ENCODE data around the gene TNFAIP8L2.

Gene TNFAIP8L2

GRCh38 chr1:151137789-151138188 lies 18.7 kb upstream of the TNFAIP8L2 start:
- H3K4me1 ChIP-seq (ENCODE audit: insufficient read depth, low read length): peaks cover 6% of the 10 kb centered on the region; the same call in 1 of the 2 replicates
- no peaks in the 10 kb centered on the region for H3K9me3 ChIP-seq (ENCODE audit: control insufficient read depth, insufficient read depth, low read length)
- H3K9ac ChIP-seq (ENCODE audit: low read depth, low read length): no peak overlapping the region
- no peaks in the 10 kb centered on the region; the same call in 1 of the 2 replicates for H3K36me3 ChIP-seq (ENCODE audit: insufficient read depth, low read length)

- no peaks in the 10 kb centered on the region for H3K36me3 ChIP-seq (ENCODE audit: insufficient read depth, low read length)
- H3K4me1 ChIP-seq (ENCODE audit: insufficient read depth, low read length): peaks cover 29% of the 10 kb centered on the region
- H3K9ac ChIP-seq (ENCODE audit: low read depth, low read length): no peak overlapping the region
Measured at GRCh38 chr1:151142411-151143056, 13.9 kb upstream of the TNFAIP8L2 start.

GRCh38 chr1:151143057-151143435 lies 13.4 kb upstream of the TNFAIP8L2 start:
- Histone ChIP-seq H3K9me3 (ENCODE audit: control insufficient read depth, insufficient read depth, low read length) (no peaks in the 10 kb centered on the region), H3K36me3 (ENCODE audit: insufficient read depth, low read length) (no peaks in the 10 kb centered on the region), H3K9ac (ENCODE audit: low read depth, low read length) (no peak overlapping the region), H3K4me1 (ENCODE audit: insufficient read depth, low read length) (peaks cover 29% of the 10 kb centered on the region)

More at GRCh38 chr1:151142411-151143056, 13.9 kb upstream of the TNFAIP8L2 start:
- H3K9me3 ChIP-seq (ENCODE audit: control insufficient read depth, insufficient read depth, low read length): no peaks in the 10 kb centered on the region

GRCh38 chr1:151143986-151144385 lies 12.5 kb upstream of the TNFAIP8L2 start:
- Histone ChIP-seq H3K4me1 (ENCODE audit: insufficient read depth, low read length) (peaks cover 29% of the 10 kb centered on the region), H3K9me3 (ENCODE audit: control insufficient read depth, insufficient read depth, low read length) (no peaks in the 10 kb centered on the region), H3K36me3 (ENCODE audit: insufficient read depth, low read length) (no peaks in the 10 kb centered on the region), H3K9ac (ENCODE audit: low read depth, low read length) (no peak overlapping the region)

GRCh38 chr1:151144474-151145303 lies 11.8 kb upstream of the TNFAIP8L2 start:
- peak overlapping the region; percentile 70; the same call in 1 of the 2 replicates for H3K9ac ChIP-seq (ENCODE audit: low read depth, low read length)
- H3K36me3 ChIP-seq (ENCODE audit: insufficient read depth, low read length): no peaks in the 10 kb centered on the region
- H3K4me1 ChIP-seq (ENCODE audit: insufficient read depth, low read length): peaks cover 29% of the 10 kb centered on the region
- no peaks in the 10 kb centered on the region for H3K9me3 ChIP-seq (ENCODE audit: control insufficient read depth, insufficient read depth, low read length)

- Histone ChIP-seq H3K9me3 (ENCODE audit: control insufficient read depth, insufficient read depth, low read length) (no peaks in the 10 kb centered on the region), H3K9ac (ENCODE audit: low read depth, low read length) (peak overlapping the region; percentile 70; the same call in 1 of the 2 replicates), H3K4me1 (ENCODE audit: insufficient read depth, low read length) (peaks cover 29% of the 10 kb centered on the region), H3K36me3 (ENCODE audit: insufficient read depth, low read length) (no peaks in the 10 kb centered on the region)
Measured at GRCh38 chr1:151145304-151146071, 11.0 kb upstream of the TNFAIP8L2 start.

GRCh38 chr1:151146072-151146411 lies 10.4 kb upstream of the TNFAIP8L2 start:
- no peaks in the 10 kb centered on the region for H3K36me3 ChIP-seq (ENCODE audit: insufficient read depth, low read length)
- H3K4me1 ChIP-seq (ENCODE audit: insufficient read depth, low read length): peaks cover 29% of the 10 kb centered on the region
- no peaks in the 10 kb centered on the region for H3K9me3 ChIP-seq (ENCODE audit: control insufficient read depth, insufficient read depth, low read length)
- H3K9ac ChIP-seq (ENCODE audit: low read depth, low read length): peak overlapping the region; percentile 70; the same call in 1 of the 2 replicates

- peaks cover 29% of the 10 kb centered on the region for H3K4me1 ChIP-seq (ENCODE audit: insufficient read depth, low read length)
- H3K9ac ChIP-seq (ENCODE audit: low read depth, low read length): peak within 1 kb of the TSS; percentile 70
- H3K36me3 ChIP-seq (ENCODE audit: insufficient read depth, low read length): no peaks in the 10 kb centered on the region
- H3K9me3 ChIP-seq (ENCODE audit: control insufficient read depth, insufficient read depth, low read length): no peaks in the 10 kb centered on the region
Measured at GRCh38 chr1:151146412-151147131, 9.9 kb upstream of the TNFAIP8L2 start, which contains the start of gene SEMA6C. SEMA6C (minus strand) TSS chr1:151146631; CDS start chr1:151142621, 4,010 bp downstream.

GRCh38 chr1:151147132-151147503 lies 9.3 kb upstream of the TNFAIP8L2 start:
- Histone ChIP-seq H3K9me3 (ENCODE audit: control insufficient read depth, insufficient read depth, low read length) (no peaks in the 10 kb centered on the region), H3K9ac (ENCODE audit: low read depth, low read length) (peak overlapping the region; percentile 70), H3K36me3 (ENCODE audit: insufficient read depth, low read length) (no peaks in the 10 kb centered on the region), H3K4me1 (ENCODE audit: insufficient read depth, low read length) (peaks cover 29% of the 10 kb centered on the region)

- H3K9ac ChIP-seq (ENCODE audit: low read depth, low read length): no peak overlapping the region
- H3K36me3 ChIP-seq (ENCODE audit: insufficient read depth, low read length): no peaks in the 10 kb centered on the region
- no peaks in the 10 kb centered on the region for H3K9me3 ChIP-seq (ENCODE audit: control insufficient read depth, insufficient read depth, low read length)
- peaks cover 28% of the 10 kb centered on the region for H3K4me1 ChIP-seq (ENCODE audit: insufficient read depth, low read length)
Measured at GRCh38 chr1:151147665-151148064, 8.8 kb upstream of the TNFAIP8L2 start.

- Histone ChIP-seq H3K36me3 (ENCODE audit: insufficient read depth, low read length) (peaks cover 5% of the 10 kb centered on the region; the same call in 1 of the 2 replicates), H3K9me3 (ENCODE audit: control insufficient read depth, insufficient read depth, low read length) (no peaks in the 10 kb centered on the region), H3K4me1 (ENCODE audit: insufficient read depth, low read length) (peaks cover 4% of the 10 kb centered on the region), H3K9ac (ENCODE audit: low read depth, low read length) (no peak overlapping the region)
Measured at GRCh38 chr1:151157067-151157531, 650 bp downstream of the TNFAIP8L2 start.

GRCh38 chr1:151158326-151158725 lies 1.9 kb downstream of the TNFAIP8L2 start:
- Histone ChIP-seq H3K9ac (ENCODE audit: low read depth, low read length) (no peak overlapping the region), H3K4me1 (ENCODE audit: insufficient read depth, low read length) (peaks cover 4% of the 10 kb centered on the region), H3K36me3 (ENCODE audit: insufficient read depth, low read length) (peaks cover 5% of the 10 kb centered on the region; the same call in 1 of the 2 replicates), H3K9me3 (ENCODE audit: control insufficient read depth, insufficient read depth, low read length) (no peaks in the 10 kb centered on the region)

- Histone ChIP-seq H3K36me3 (ENCODE audit: insufficient read depth, low read length) (peaks cover 5% of the 10 kb centered on the region; the same call in 1 of the 2 replicates), H3K9ac (ENCODE audit: low read depth, low read length) (no peak overlapping the region), H3K4me1 (ENCODE audit: insufficient read depth, low read length) (peaks cover 4% of the 10 kb centered on the region), H3K9me3 (ENCODE audit: control insufficient read depth, insufficient read depth, low read length) (no peaks in the 10 kb centered on the region)
Measured at GRCh38 chr1:151158751-151159251, 2.4 kb downstream of the TNFAIP8L2 start.

Data from ES-I3 (cell line).